ENCODE results near the gene TMEM214.

TMEM214 gene

GRCh38 chr2:27085673-27086089, 52.9 kb downstream of the TMEM214 start:
- ATAC-seq (no peak), DNase-seq (peak; percentile 54)

GRCh38 chr2:27086090-27086723, 53.4 kb downstream of the TMEM214 start:
- ATAC-seq (peak; percentile 91), DNase-seq (peak; percentile 99)

GRCh38 chr2:27086724-27087593, 54.2 kb downstream of the TMEM214 start, which contains the start of gene KHK:
Gene KHK (plus strand): TSS chr2:27086772. CDS start chr2:27087260, 488 bp downstream.
- ATAC-seq, result peak; percentile 5
- DNase-seq, result peak; percentile 29

- no peak for ATAC-seq
Observed at GRCh38 chr2:27087823-27088410, 55.2 kb downstream of the TMEM214 start.

GRCh38 chr2:27088634-27089033, 55.9 kb downstream of the TMEM214 start:
- no peak for ATAC-seq

More at GRCh38 chr2:27087823-27088410, 55.2 kb downstream of the TMEM214 start:
- no peak for DNase-seq

GRCh38 chr2:27089111-27089954, 56.6 kb downstream of the TMEM214 start:
- no peak for DNase-seq

More at GRCh38 chr2:27088634-27089033, 55.9 kb downstream of the TMEM214 start:
- no peak for DNase-seq

More at GRCh38 chr2:27089111-27089954, 56.6 kb downstream of the TMEM214 start:
- ATAC-seq, result no peak
